ENCODE data around the gene ILKAP.

- TF ChIP-seq POLR2A (IDR thresholded peaks at IDR 0.05): no peak
- TF ChIP-seq CTCF (IDR thresholded peaks at IDR 0.05): no peak
- no peak for TF ChIP-seq POLR2AphosphoS5 (IDR thresholded peaks at IDR 0.05)
- TF ChIP-seq EP300 (IDR thresholded peaks at IDR 0.05): no peak
These were observed 39.4 kb upstream of the ILKAP start for GRCh38 chr2:238242731-238243495.
